SH-SY5Y (cell line): Measurements from ENCODE around the gene ARHGAP45.

Experiments
- GATA2 ChIP-seq: IDR thresholded peaks from 2 replicates; pipeline ENCODE4 v1.6.1; 2011; ENCODE audit warnings: mild to moderate bottlenecking, low read depth, low read length
- GATA3 ChIP-seq: IDR thresholded peaks from 2 replicates; pipeline ENCODE4 v1.6.1; 2011; ENCODE audit warnings: low read depth, mild to moderate bottlenecking, low read length, moderate library complexity

DNA sequence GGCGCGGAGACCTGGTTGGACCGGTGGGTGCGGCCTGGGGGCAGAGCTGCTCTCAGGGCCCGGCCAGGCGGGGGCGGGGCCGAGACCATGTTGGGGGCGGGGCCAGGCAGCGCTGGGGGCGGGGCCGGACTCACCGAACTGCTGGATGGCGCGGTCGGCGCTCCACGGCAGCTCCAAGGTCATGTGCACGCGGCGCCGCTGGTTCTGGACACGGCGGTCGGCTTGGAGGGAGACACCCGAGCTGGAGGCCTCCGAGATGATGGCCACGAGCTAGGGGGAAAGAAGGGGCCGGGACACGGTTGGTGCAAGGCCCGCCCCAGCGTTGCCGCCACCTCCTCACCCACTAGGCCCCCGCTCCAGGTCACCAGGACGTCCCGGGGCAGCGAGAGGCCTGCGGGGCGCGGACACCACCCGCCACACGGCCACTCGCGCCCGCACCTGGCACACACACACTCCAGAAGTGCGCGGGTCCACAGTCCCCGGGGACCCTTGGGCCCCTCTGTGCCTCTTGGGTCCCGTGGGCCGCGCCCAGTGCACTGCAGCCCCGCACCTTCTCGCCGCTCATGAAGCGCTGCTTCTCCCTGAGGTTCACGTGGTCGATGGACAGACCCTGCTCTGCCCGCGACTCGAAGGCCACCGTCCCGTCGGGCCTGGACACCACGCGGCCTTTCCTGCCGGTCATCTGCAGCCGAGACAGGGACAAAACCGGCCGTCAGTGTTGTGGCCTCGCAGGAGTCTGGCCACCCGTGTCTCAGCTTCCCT is 45.5 kb downstream of the ARHGAP45 start:
- TF ChIP-seq GATA2 (no peak), GATA3 (no peak)
